ENCODE measurements around the gene HACL1.

DNA sequence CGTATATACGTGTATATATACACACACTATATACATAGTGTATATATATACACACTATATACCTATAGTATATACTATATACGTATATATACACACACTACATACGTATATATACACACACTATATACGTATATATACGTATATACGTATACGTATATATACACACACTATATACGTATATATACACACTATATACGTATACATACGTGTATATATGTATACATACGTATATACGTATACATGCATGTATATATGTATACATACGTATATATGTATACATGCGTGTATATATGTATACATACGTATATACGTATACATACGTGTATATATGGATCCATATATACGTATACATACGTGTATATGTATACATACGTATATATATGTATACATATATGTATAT lies 9.4 kb downstream of the HACL1 start:
- TF ChIP-seq, protein P1, sequence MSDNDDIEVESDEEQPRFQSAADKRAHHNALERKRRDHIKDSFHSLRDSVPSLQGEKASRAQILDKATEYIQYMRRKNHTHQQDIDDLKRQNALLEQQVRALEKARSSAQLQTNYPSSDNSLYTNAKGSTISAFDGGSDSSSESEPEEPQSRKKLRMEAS (IDR thresholded peaks at IDR 0.05; ENCODE audit: insufficient read depth, insufficient read length): no peak
- TF ChIP-seq POLR2A (IDR thresholded peaks at IDR 0.05; ENCODE audit: low read depth, low read length) (no peak), MYC (IDR thresholded peaks at IDR 0.05; ENCODE audit: low read depth, low read length) (no peak), EZH2 (IDR thresholded peaks at IDR 0.05; ENCODE audit: borderline replicate concordance, low read depth, low read length, severe bottlenecking) (no peak), POLR2AphosphoS5 (IDR thresholded peaks at IDR 0.05; ENCODE audit: insufficient read depth, low read depth, low read length) (no peak), JUN (IDR thresholded peaks at IDR 0.05; ENCODE audit: borderline replicate concordance, insufficient read depth, insufficient read length, low read depth) (no peak), FOS (IDR thresholded peaks at IDR 0.05; ENCODE audit: borderline replicate concordance, insufficient read depth, low read length) (no peak)
- TF ChIP-seq, protein P2, sequence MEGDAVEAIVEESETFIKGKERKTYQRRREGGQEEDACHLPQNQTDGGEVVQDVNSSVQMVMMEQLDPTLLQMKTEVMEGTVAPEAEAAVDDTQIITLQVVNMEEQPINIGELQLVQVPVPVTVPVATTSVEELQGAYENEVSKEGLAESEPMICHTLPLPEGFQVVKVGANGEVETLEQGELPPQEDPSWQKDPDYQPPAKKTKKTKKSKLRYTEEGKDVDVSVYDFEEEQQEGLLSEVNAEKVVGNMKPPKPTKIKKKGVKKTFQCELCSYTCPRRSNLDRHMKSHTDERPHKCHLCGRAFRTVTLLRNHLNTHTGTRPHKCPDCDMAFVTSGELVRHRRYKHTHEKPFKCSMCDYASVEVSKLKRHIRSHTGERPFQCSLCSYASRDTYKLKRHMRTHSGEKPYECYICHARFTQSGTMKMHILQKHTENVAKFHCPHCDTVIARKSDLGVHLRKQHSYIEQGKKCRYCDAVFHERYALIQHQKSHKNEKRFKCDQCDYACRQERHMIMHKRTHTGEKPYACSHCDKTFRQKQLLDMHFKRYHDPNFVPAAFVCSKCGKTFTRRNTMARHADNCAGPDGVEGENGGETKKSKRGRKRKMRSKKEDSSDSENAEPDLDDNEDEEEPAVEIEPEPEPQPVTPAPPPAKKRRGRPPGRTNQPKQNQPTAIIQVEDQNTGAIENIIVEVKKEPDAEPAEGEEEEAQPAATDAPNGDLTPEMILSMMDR (IDR thresholded peaks at IDR 0.05; ENCODE audit: extremely low read depth in 1 of 2, insufficient read depth in 1 of 2, low read depth in 1 of 2, low read length in 2 of 2): no peak
